ENCODE results near the gene MAP3K7CL.

GRCh38 chr21:29114765-29115500 lies 15.5 kb upstream of the MAP3K7CL start:
- no peak for TF ChIP-seq SMAD3 (CRISPR knock-in tag; IDR thresholded peaks at IDR 0.05; ENCODE audit: borderline replicate concordance)
- TF ChIP-seq USF2 (CRISPR knock-in tag; IDR thresholded peaks at IDR 0.05) = no peak
- TF ChIP-seq CREM (CRISPR knock-in tag; IDR thresholded peaks at IDR 0.05) = no peak
- no peak for TF ChIP-seq CTCF (IDR thresholded peaks at IDR 0.05)
- no peak for TF ChIP-seq FOXJ3 (CRISPR knock-in tag; IDR thresholded peaks at IDR 0.05; ENCODE audit: borderline replicate concordance)
- TF ChIP-seq ZNF138 (CRISPR knock-in tag; conservative IDR thresholded peaks at IDR 0.05) = no peak
- no peak for TF ChIP-seq SP1 (CRISPR knock-in tag; conservative IDR thresholded peaks at IDR 0.05)
- TF ChIP-seq MAX (CRISPR knock-in tag; IDR thresholded peaks at IDR 0.05) = no peak
- no peak for TF ChIP-seq FOXP1 (CRISPR knock-in tag; IDR thresholded peaks at IDR 0.05; ENCODE audit: borderline replicate concordance)
- no peak for TF ChIP-seq ZBTB43 (CRISPR knock-in tag; IDR thresholded peaks at IDR 0.05)
- TF ChIP-seq ESRRA (CRISPR knock-in tag; IDR thresholded peaks at IDR 0.05; ENCODE audit: borderline replicate concordance) = no peak
- no peak for TF ChIP-seq ATF6 (CRISPR knock-in tag; IDR thresholded peaks at IDR 0.05)
- no peak for TF ChIP-seq RELA (CRISPR knock-in tag; IDR thresholded peaks at IDR 0.05; ENCODE audit: borderline replicate concordance)

Measured in WTC11 (cell line).